WI38 (cell line): ENCODE results near the gene ARID5B.
"Not testable (repeated sequence)": the region's sequence is repeated elsewhere in the genome, so short reads cannot be mapped to it uniquely, and the experiment has no call there.

Source experiments
- H3K4me3 ChIP-seq: 2 replicates; pipeline ENCODE4 v1.5.1; 2011; ENCODE audit warnings: low read depth, mild to moderate bottlenecking, control low read depth, low read length
- TF ChIP-seq, protein P1 (sequence below): IDR thresholded peaks from 2 replicates; pipeline ENCODE4 v1.5.1; 2012; ENCODE audit warnings: low read depth, mild to moderate bottlenecking, control low read depth, low read length

ARID5B gene

DNA sequence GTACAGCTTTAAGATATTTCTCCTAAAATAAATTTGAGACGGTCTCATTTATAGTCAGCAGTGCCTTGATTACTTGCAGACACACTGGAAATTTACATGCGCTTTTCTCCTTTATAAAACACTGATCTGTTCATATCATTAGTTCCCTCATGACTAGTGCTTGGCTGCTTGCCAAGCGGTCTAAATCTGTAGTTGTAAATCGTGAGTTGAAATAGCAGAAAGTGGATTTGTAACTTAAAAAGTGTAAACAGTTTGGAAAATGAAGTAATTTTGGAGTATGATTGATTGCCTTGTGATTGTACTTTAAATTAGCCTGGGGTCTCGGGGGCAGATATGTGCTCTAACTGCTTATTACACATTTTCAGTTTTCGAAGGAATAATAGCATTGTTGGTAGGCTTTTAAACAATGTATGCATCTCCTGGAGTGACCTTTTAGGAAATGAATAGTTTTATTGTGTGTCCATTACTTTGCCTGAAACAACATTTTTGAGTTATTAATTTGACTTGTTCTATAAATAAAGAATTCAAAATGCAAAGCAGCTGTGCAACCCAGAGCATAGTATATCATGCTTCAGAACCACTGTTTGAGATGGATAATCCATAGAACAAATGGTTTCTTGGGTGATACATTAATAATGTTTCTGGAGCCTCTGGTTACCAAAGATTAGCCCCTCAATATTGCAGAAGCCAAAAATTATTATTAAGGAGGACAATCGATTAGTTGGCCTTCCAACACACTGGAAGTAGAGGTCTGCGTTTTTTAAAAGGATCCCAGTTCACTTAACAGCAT, 73.3 kb downstream of the ARID5B start:
- TF ChIP-seq, protein P1, sequence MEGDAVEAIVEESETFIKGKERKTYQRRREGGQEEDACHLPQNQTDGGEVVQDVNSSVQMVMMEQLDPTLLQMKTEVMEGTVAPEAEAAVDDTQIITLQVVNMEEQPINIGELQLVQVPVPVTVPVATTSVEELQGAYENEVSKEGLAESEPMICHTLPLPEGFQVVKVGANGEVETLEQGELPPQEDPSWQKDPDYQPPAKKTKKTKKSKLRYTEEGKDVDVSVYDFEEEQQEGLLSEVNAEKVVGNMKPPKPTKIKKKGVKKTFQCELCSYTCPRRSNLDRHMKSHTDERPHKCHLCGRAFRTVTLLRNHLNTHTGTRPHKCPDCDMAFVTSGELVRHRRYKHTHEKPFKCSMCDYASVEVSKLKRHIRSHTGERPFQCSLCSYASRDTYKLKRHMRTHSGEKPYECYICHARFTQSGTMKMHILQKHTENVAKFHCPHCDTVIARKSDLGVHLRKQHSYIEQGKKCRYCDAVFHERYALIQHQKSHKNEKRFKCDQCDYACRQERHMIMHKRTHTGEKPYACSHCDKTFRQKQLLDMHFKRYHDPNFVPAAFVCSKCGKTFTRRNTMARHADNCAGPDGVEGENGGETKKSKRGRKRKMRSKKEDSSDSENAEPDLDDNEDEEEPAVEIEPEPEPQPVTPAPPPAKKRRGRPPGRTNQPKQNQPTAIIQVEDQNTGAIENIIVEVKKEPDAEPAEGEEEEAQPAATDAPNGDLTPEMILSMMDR = no peak
- H3K4me3 ChIP-seq = peak overlapping the region; percentile 7; the same call in 1 of the 2 replicates

- H3K4me3 ChIP-seq = no peak overlapping the region; the same call in 1 of the 2 replicates
- TF ChIP-seq, protein P1 = no peak
Observed at GRCh38 chr10:61975391-61975932, 74.0 kb downstream of the ARID5B start.

GRCh38 chr10:61976951-61977721, 75.6 kb downstream of the ARID5B start:
- not testable (repeated sequence) for H3K4me3 ChIP-seq

DNA sequence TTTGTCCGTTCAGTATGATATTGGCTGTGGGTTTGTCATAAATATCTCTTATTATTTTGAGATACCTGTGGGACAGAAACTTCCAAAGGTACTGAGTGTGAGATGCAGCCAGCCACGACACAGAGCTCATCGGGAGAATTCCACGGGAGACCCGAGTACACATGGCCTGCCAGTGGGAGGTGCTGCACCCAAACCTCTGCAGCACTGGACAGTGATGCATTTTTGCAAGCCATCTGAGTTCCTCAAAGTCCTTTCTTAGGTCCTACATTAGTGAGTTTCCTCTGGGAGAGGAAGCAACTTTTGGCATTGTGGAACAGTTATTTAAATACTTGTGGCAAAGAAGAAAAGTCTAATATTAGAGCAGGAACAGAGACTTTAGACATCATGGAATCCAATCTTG, 77.5 kb downstream of the ARID5B start:
- H3K4me3 ChIP-seq = no peak overlapping the region
- TF ChIP-seq, protein P1 = no peak

DNA sequence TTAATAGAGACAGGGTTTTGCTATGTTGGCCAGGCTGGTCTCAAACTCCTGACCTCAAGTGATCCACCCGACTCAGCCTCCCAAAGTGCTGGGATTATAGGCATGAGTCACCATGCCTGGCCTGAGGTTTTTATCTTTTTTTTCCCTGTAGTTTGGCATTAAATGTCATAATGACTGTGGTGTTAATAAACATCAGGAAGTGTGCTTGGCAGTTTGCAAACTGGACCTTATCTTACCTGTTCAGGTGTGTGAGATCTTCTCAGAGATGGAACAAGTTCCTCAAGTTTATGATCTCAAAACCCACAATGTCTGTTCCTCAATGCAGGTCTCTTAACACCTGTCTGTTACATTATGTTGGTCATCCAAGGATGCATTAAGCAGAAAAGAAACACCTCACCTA, 80.0 kb downstream of the ARID5B start:
- TF ChIP-seq, protein P1 = no peak
- no peak overlapping the region for H3K4me3 ChIP-seq

GRCh38 chr10:61983255-61983654, 81.8 kb downstream of the ARID5B start:
- H3K4me3 ChIP-seq = no peak overlapping the region

DNA sequence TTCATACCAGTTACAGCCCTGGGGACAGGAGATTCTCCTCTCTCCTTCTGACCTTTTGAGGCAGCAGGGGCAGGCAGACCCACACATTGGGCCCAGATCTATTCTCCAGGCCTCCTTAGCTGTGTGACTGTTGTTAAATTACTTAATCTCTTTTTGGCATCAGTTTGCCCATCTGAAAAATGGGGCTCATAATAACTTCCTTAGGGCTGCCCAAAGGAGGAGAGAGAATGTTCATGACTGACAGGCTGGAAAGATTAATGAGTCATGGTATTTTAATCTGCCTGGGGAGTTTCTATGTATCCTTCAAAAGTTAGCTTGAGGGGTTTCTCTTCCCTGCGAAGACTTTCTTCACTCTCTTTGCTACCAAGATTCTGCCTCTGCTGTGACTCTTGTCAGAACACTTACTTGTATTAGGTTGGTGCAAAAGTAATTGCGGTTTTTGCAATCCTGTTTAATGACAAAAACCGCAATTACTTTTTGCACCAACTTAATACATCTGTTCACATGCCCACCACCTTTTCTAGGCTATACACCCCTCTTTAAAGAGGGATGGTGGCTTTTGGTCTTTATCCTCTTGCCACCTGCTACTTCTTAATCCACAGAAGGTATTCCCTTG, 83.4 kb downstream of the ARID5B start:
- no peak overlapping the region for H3K4me3 ChIP-seq
- TF ChIP-seq, protein P1 = no peak

More at GRCh38 chr10:61983255-61983654, 81.8 kb downstream of the ARID5B start:
- TF ChIP-seq, protein P1 = no peak
